Jurkat, Clone E6-1 (cell line): Measurements from ENCODE around the gene LRRC41.
"Not testable (repeated sequence)": the region's sequence is repeated elsewhere in the genome, so short reads cannot be mapped to it uniquely, and the experiment has no call there.

Experiments used
- DNase-seq: peaks from one replicate; pipeline ENCODE4 v3.0.0-alpha.2; 2011; ENCODE audit warnings: low read depth, low spot score
- H3K4me3 ChIP-seq: 2 replicates; pipeline ENCODE4 v1.5.1; 2011; ENCODE audit warnings: mild to moderate bottlenecking, low read length, control low read depth, moderate library complexity

The LRRC41 gene

DNA sequence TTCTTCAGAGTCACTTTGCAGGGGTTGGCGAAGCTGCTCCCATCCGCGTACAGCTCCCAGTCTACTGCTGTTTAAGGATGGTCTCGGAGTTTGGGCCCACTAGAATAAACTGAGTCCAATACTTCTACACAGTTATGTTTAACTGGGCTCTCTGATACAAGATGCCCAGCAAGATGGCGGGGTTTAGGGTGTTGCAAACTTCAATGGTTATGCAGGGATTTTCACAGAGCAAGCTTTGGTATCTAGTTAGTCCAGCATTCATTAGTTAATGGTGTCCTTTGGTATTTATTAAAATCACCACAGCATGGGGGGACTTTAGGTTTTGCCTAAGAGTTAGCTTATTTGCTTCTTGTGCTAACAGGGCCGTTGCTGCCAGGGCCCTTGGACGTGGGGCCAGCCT is 24.8 kb upstream of the LRRC41 start:
- DNase-seq, H3K4me3 ChIP-seq: not testable (repeated sequence)

- H3K4me3 ChIP-seq, DNase-seq: not testable (repeated sequence)
Measured at GRCh38 chr1:46325285-46326076, 22.1 kb upstream of the LRRC41 start.

DNA sequence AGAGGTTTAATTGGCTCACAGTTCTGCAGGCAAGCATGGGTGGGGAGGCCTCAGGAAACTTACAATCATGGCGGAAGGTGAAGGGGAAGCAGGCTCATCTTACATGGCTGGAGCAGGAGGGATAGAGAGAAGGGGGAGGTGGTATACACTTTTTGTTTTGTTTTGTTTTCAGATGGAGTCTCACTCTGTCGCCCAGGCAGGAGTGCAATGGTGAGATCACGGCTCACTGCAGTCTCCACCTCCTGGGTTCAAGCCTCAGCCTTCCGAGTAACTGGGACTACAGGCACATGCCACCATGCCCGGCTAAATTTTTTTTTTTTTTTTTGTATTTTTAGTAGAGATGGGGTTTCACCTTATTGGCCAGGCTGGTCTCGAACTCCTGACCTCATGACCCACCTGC is 18.8 kb upstream of the LRRC41 start:
- not testable (repeated sequence) for H3K4me3 ChIP-seq, DNase-seq

DNA sequence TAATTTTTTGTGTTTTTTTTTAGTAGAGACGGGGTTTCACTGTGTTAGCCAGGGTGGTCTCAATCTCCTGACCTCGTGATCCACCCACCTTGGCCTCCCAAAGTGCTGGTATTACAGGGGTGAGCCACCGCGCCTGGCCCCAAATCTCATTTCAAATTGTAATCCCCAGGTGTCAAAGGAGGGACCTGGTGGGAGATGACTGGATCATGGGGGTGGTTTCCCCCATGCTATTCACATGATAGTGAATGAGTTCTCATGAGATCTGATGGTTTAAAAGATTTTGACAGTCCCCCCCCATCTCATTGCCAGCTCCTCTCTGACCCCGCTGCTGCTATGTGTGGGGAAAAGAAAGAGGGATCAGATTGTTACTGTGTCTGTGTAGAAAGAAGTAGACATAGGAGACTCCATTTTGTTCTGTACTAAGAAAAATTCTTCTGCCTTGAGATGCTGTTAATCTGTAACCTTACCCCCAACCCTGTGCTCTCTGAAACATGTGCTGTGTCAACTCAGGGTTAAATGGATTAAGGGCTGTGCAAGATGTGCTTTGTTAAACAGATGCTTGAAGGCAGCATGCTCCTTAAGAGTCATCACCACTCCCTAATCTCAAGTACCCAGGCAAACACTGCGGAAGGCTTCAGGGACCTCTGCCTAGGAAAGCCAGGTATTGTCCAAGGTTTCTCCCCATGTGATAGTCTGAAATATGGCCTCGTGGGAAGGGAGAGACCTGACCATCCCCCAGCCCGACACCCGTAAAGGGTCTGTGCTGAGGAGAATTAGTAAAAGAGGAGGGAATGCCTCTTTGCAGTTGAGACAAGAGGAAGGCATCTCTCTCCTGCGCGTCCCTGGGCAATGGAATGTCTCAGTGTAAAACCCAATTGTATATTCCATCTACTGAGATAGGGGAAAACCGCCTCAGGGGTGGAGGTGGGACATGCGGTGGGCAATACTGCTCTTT is 16.8 kb upstream of the LRRC41 start:
- not testable (repeated sequence) for H3K4me3 ChIP-seq, DNase-seq

DNA sequence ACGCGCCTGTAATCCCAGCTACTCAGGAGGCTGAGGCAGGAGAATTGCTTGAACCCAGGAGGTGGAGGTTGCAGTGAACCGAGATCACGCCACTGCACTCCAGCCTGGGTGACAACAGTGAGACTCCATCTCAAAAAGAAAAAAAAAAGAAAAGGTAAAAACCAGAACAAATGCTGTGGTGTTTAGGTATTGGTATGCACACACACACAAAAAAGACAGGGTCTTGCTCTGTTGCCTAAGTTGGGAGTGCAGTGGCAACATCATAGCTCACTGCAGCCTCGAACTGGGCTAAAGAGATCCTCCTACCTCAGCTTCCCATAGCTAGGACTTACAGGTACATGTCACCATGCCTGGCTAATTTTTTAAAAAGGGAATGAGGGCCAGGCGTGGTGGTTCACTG is 15.9 kb upstream of the LRRC41 start:
- not testable (repeated sequence) for H3K4me3 ChIP-seq, DNase-seq

- no peak for DNase-seq
- H3K4me3 ChIP-seq = no peak overlapping the region
Measured at GRCh38 chr1:46317323-46317722, 13.9 kb upstream of the LRRC41 start.

DNA sequence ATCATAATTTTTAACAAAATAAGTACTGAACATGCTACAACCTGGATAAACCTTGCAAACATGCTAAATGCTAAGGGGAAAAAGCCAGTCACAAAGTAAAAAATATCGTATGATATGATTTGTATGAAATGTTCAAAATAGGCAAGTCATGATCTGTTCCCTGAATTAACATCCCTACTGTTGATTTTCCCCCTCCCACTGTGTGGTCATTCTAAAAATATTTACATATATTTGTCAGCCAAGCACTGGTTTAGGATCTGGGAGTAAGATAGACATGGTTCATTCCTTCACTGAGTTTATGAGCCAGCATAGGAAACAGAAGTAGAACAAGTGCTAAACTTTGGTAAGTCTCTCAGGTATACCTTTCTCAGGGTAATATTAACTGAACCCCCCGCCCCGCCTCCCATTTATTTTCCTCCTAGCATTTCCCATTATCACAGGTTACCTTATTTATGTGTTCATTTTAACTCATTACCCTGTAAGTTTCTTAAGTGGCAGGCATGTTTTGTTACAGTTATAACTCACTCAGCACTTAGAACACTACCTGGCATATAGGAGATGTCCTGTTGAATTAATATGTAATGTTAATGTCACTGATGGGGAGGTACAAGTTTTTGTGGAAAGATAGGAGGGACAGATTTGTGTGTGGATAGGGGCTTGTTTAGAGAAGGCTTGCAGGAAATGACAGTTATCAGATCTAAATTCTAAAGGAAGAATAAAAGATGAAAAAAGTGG is 12.4 kb upstream of the LRRC41 start:
- DNase-seq = no peak
- H3K4me3 ChIP-seq = no peak overlapping the region

DNA sequence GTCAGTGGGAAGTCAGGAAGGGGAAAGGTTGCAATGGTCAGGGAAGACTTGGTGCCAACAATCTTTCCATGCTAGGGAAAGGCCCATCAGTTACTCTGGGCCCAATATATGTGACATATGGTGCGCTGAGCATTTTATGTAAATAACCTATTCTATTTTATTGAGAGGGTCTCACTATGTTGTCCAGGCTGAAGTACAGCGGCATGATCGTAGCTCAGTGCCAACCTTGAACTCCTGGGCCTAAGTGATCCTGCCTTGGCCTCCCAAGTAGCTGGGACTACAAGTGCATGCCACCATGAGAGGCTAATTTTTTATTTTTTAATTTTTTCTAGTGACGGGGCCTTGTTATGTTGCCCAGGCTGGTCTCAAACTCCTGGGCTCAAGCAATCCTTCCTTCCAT is 6.9 kb upstream of the LRRC41 start:
- H3K4me3 ChIP-seq = no peak overlapping the region
- DNase-seq = no peak

GRCh38 chr1:46309401-46310159 is 6.2 kb upstream of the LRRC41 start:
- no peak overlapping the region for H3K4me3 ChIP-seq
- no peak for DNase-seq

DNA sequence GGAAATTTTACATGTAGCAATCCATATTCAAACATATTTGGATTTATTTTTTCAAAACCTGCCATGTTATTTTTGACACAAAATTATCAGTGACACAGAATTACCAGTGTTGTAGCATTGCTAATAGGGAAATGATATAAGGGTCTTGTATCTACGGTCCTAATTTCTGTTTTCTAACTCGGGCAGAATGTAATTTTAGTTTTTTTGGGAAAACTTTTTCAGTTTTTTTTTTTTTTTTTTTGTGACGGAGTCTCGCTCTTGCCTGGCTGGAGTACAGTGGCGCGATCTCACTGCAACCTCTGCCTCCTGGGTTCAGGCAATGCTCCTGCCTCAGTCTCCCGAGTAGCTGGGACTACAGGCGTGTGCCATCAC is 2.7 kb upstream of the LRRC41 start:
- no peak for DNase-seq
- H3K4me3 ChIP-seq = no peak overlapping the region

- H3K4me3 ChIP-seq = peak overlapping the region; percentile 98
- DNase-seq = no peak
Measured at GRCh38 chr1:46303872-46304326, 483 bp upstream of the LRRC41 start.

DNA sequence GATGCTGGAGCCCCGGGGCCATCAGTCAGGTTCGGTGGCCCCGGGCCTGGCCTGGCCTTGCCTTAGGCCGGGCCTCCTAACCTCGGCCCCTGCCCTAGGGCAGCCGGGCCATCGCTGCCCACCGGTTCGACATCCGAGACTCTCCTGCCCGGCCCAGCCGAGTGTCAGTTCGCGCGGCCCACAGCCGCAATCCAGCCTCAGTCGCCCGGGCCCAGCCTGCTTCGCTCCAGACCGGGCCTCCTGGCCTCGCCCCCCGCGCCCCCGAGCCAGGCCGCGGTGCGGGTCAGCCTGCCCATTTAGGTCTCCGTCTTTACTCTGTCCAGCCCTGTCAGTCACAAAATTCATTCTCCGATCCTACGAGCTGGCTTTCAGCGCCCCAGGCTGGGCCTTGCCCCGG is 777 bp downstream of the LRRC41 start:
- DNase-seq = no peak
- H3K4me3 ChIP-seq = peak overlapping the region; percentile 98

DNA sequence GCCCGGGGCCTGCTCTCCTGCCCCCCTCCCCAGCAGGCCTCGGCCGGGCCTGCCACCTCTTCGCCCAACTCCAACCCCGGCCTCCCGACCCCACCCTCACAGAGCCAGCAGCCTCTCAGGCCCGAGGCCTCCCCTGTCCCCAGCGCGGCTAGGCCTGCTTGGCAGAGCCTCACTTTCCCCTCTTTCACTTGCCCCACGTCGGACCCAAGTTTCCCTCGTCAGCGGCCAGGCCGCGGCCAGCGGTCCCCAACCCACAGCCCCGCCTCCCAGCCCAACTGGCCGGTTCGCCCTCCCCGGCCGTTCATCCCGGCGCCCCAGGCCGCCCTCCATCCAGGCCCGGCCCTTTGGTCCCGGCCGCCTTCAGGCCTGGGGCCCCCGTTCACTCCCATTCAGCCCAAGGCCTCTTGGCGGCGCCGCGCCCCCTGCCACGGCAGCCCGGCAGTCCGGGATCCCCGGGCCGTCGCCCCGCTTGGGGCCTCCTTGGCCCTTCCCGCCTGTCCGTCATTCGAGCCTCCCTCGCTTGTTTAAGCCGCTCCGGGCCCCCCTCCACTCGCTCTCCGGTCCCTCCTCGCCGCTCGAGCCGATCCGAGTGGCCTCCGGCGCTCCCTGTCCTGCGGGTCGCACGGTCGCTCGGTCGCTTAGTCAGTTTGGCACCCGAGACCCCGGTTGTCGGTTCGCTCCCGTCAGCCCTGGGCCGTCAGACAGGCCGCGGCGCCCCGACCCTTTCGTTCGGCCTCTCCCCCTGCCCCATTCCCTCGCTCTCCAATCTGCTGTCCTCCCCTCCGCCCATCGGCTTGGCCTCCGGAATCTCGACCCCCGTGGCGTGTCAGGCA is 1.4 kb downstream of the LRRC41 start:
- H3K4me3 ChIP-seq = peak overlapping the region; percentile 98
- no peak for DNase-seq

DNA sequence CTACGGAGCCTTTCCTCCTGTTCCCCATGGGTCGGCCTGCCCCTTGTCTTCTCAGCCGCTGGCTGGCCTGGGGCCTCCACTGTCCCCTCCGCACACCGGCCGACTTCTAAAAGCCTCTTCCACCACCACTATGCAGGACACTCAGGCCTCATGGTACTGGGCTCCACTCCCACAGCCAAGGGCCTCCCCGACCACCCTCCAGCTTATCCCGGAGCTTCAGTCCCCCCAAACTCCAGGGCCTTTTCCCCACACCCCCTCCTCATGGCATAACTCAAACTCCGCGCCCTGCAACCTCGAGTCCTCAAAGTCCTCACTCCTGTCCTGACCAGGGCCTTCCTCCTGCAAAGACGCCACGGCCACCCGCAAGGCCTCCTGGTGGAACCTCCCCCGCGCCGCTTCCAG is 2.0 kb downstream of the LRRC41 start:
- H3K4me3 ChIP-seq = peak overlapping the region; percentile 98
- DNase-seq = no peak

- DNase-seq = no peak
- H3K4me3 ChIP-seq = peak overlapping the region; percentile 98
Measured at GRCh38 chr1:46300673-46301405, 2.6 kb downstream of the LRRC41 start.

- no peak for DNase-seq
- no peak overlapping the region for H3K4me3 ChIP-seq
Measured at GRCh38 chr1:46298387-46298786, 5.0 kb downstream of the LRRC41 start.

DNA sequence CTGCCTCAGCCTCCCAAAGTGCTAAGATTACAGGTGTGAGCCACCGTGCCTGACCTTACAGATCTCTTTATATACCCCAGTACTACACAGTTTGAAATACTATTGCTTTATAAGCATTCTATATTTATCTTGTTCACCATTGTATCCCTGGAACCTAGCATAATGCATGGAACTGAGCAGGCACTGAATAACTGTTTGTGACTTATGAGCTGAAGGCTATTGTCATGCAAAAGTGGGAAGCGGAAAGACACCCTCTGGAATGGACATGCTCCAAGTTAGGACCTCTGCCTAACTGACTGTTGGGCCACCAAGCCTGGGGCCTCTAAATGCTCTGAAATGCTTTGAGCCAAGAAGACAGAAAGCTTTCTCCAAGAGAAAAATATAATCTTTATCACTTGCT is 8.1 kb downstream of the LRRC41 start:
- no peak overlapping the region for H3K4me3 ChIP-seq
- no peak for DNase-seq
